Measurements from ENCODE around the gene BIRC5. TPM values are rescaled to one million over a fixed set of nuclear protein-coding genes. Genes with fewer than 3 reads are reported as not detected.

Gene BIRC5
- total RNA-seq, 2 experiments from 2014 or later = 100 to 107 TPM

- intact Hi-C loops (cut with DNase I, micrococcal nuclease) = no loop called here
- peaks cover 31% of the 10 kb centered on the region for H3K4me1 Mint-ChIP-seq
- H3K4me3 Mint-ChIP-seq = peak overlapping the region; percentile 78
- H3K27ac Mint-ChIP-seq = peak overlapping the region; percentile 53
- POLR2A ChIA-PET = no interaction called here
- peaks cover 46% of the 10 kb centered on the region for H3K36me3 Mint-ChIP-seq (ENCODE audit: low read depth)
- no peaks in the 10 kb centered on the region for H3K27me3 Mint-ChIP-seq
- DNase-seq (no peak), ATAC-seq (no peak)
- CTCF ChIA-PET = interaction anchor here (0.6 to 1.2 kb wide), 3 partner anchors 9 to 364 kb away, joined by 3 read pairs; no protein-coding TSS in a partner anchor
- no peaks in the 10 kb centered on the region for H3K9me3 Mint-ChIP-seq (ENCODE audit: low read depth)
Observed at GRCh38 chr17:78184868-78185267, 29.2 kb upstream of the BIRC5 start.

DNA sequence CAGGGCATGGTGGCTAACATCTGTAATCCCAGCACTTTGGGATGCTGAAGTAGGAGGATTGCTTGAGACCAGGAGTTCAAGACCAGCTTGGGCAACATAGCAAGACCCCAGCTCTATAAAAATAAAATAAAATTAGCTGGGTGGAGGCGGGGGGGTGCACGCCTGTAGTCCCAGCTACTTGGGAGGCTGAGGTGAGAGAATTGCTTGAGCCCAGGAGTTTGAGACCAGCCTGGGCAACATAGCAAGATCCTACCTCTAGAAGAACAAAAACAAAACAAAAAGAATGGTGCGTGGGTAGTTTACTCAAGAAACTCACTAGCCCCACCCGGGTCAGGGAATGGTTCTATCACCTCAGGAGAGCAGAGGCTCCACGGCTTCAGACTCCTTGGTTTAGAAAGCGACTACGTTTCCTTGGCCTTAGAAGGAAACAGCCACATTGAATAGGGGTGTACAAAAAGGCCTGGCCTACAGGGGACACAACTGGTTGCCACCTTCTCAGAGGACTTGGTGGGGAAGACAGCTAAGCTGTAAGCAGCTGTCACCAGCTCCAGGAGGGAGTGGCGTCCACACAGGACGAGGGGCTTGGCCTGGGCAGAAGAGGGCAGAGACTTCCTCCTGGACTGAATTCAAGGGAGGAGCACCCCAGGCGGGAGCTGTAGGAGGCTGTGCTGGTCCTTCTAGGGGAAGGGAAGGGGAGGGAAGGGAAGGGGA lies 27.9 kb upstream of the BIRC5 start:
- Mint-ChIP-seq H3K4me3 (peak overlapping the region; percentile 78), H3K27ac (peak overlapping the region; percentile 42), H3K27me3 (no peaks in the 10 kb centered on the region), H3K9me3 (ENCODE audit: low read depth) (no peaks in the 10 kb centered on the region), H3K36me3 (ENCODE audit: low read depth) (peaks cover 40% of the 10 kb centered on the region), H3K4me1 (peaks cover 29% of the 10 kb centered on the region)
- DNase-seq (peak; percentile 45), ATAC-seq (peak; percentile 12)
- CTCF ChIA-PET = interaction anchor here (0.6 to 3.2 kb wide), 5 partner anchors 10 to 951 kb away, joined by 3 to 21 read pairs (median 4); no protein-coding TSS in a partner anchor
- POLR2A ChIA-PET = interaction anchor here (0.6 to 1.2 kb wide), 5 partner anchors 10 to 579 kb away, joined by 3 to 5 read pairs (median 4); no protein-coding TSS in a partner anchor
- intact Hi-C loops (cut with DNase I, micrococcal nuclease) = loop anchor here (2.0 kb wide), 4 partner anchors 17 to 227 kb away; partner anchors contain the start of genes SOCS3 (in 1 of the 2), SYNGR2 (in 1 of the 2) and TNRC6C (in 1 of the 2)

DNA sequence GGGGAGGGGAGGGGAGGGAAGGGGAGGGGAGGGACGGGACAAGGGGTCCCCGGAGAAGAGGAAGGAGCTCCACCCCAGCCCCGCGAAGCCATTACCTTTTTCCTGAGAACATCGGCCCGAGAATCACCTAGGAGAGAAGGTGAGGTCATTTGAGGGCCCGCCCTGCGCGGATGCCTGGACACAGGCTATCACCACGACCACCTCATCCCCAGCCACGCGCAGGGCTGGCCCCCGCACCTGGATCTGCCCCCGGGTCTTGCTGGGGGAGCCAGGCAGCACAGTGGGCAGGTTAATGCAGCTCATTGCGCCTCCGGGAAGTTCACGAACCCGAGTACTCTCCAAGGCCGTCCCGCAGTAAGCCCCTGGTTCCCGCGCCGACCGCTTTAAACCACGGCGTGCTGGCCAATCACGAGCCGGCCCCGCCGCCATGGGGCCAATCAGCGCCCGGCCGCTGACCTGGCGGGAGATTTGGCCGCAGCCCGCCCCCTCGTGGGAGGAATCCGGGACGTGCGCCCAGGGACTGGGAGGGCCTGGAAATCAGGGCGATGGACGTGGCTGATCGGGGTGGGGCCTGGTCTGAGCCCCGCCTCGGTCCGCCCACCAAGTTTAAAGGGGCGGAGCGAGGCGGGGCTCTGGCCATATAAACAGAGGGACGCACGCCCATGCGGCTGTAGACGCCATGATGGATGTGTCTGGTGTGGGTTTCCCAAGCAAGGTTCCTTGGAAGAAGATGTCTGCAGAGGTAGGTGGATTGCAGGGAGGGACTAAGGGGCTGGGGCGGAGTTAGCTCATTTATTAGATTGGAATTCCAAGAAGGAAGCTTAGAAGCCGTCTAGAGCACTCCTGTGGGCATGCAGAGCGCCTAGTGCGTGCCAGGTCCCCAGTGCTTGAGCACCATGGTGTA lies 27.1 kb upstream of the BIRC5 start, which contains the start of the genes AFMID and TK1:
AFMID (plus strand) TSS at position 671 of the 904 bp plus-strand sequence; CDS start at position 680, 9 bp downstream.
TK1 (minus strand) TSS at position 361 of the 904 bp plus-strand sequence; CDS start at position 303, 58 bp downstream.
- H3K36me3 Mint-ChIP-seq (ENCODE audit: low read depth) = peaks cover 37% of the 10 kb centered on the region
- intact Hi-C loops (cut with DNase I, micrococcal nuclease) = loop anchor here (1.0 to 2.0 kb wide), 9 partner anchors 18 to 228 kb away; partner anchors contain the start of genes BIRC5 (in 2 of the 2), SYNGR2 (in 2 of the 2), SOCS3 (in 1 of the 2) and TNRC6C (in 1 of the 2)
- ChIA-PET CTCF (interaction anchor here (0.7 to 3.2 kb wide), 5 partner anchors 11 to 163 kb away, joined by 3 to 21 read pairs (median 4); no protein-coding TSS in a partner anchor), POLR2A (interaction anchor here (1.2 kb wide), 2 partner anchors 10 to 12 kb away, joined by 4 to 5 read pairs; no protein-coding TSS in a partner anchor)
- H3K4me1 Mint-ChIP-seq = peaks cover 26% of the 10 kb centered on the region
- no peaks in the 10 kb centered on the region for H3K27me3 Mint-ChIP-seq
- DNase-seq = peak; percentile 98
- H3K27ac Mint-ChIP-seq = peak within 1 kb of the TSS; percentile 73
- peak within 1 kb of the TSS; percentile 78 for H3K4me3 Mint-ChIP-seq
- ATAC-seq = peak; percentile 96
- no peaks in the 10 kb centered on the region for H3K9me3 Mint-ChIP-seq (ENCODE audit: low read depth)

DNA sequence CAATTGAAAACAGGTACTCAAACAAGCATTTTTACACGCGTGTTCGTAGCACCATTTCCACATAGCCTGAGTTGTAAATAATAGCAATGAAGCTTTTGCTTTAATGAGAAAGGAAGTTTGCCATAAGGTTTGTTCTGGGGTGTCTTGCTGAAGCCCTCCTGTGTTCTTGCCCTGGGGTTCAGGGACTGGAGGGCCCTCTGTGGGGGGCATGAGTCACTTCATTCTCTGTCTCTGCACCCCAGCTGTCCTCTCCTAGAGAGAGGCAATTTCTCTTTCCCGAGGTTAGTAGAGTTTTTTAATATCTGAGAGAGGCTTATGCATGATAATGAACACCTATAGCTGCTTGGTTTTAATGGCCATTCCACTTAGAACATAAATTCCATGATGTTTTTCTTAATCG lies 17.3 kb upstream of the BIRC5 start:
- intact Hi-C loops (cut with DNase I, micrococcal nuclease) = no loop called here
- POLR2A ChIA-PET = no interaction called here
- CTCF ChIA-PET = interaction anchor here (1.0 kb wide), 1 partner anchor 132 kb away, joined by 3 read pairs; no protein-coding TSS in a partner anchor
- H3K27me3 Mint-ChIP-seq = no peaks in the 10 kb centered on the region
- H3K36me3 Mint-ChIP-seq (ENCODE audit: low read depth) = peaks cover 15% of the 10 kb centered on the region
- H3K9me3 Mint-ChIP-seq (ENCODE audit: low read depth) = no peaks in the 10 kb centered on the region
- ATAC-seq = no peak
- peaks cover 5% of the 10 kb centered on the region for H3K4me1 Mint-ChIP-seq
- no peak overlapping the region for H3K4me3 Mint-ChIP-seq
- H3K27ac Mint-ChIP-seq = no peak overlapping the region
- no peak for DNase-seq

DNA sequence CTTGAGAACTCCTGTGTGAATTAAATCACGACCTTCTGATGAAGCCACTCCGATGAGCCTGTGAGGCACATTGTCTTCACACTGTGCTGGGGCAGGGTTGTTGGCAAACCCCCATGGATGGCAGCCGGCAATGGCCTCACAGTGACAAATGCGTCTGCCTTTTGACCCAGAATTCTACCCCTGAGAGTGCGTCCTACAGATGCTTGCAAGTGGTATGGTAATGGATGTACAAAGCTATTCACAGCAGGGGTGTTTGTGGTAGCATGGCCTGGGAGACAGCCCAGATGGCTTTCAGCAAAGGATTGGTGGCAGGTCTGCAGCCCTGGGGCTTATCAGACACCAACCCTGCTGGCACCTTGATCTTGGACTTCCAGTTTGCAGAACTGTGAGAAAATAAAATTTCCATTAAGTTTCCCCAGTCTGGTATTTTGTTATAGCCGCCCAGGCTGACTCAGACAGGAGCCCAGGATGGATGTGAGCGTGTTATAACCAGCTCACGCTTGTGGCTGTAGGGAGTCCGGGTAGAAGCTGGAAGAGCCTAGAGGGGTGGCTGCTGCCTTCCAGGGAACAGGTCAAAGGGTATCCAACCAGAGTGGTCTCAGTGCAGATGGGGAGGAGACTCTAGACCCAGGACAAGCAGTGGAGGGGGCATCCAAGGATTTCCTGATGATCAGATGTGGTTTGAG lies 16.8 kb upstream of the BIRC5 start:
- no peak overlapping the region for H3K4me3 Mint-ChIP-seq
- H3K4me1 Mint-ChIP-seq = peaks cover 5% of the 10 kb centered on the region
- no peaks in the 10 kb centered on the region for H3K9me3 Mint-ChIP-seq (ENCODE audit: low read depth)
- CTCF ChIA-PET = interaction anchor here (0.8 to 1.0 kb wide), 2 partner anchors 55 to 132 kb away, joined by 3 read pairs; no protein-coding TSS in a partner anchor
- ATAC-seq = no peak
- no peak for DNase-seq
- no peaks in the 10 kb centered on the region for H3K27me3 Mint-ChIP-seq
- POLR2A ChIA-PET = no interaction called here
- intact Hi-C loops (cut with DNase I, micrococcal nuclease) = no loop called here
- H3K27ac Mint-ChIP-seq = no peak overlapping the region
- H3K36me3 Mint-ChIP-seq (ENCODE audit: low read depth) = peaks cover 13% of the 10 kb centered on the region

GRCh38 chr17:78200451-78200850 lies 13.6 kb upstream of the BIRC5 start:
- ATAC-seq = no peak
- peaks cover 6% of the 10 kb centered on the region for H3K36me3 Mint-ChIP-seq (ENCODE audit: low read depth)
- POLR2A ChIA-PET = no interaction called here
- H3K27ac Mint-ChIP-seq = no peak overlapping the region
- no peak overlapping the region for H3K4me3 Mint-ChIP-seq
- no peak for DNase-seq
- intact Hi-C loops (cut with DNase I, micrococcal nuclease) = no loop called here
- CTCF ChIA-PET = interaction anchor here (0.9 kb wide), 1 partner anchor 505 kb away, joined by 3 read pairs; no protein-coding TSS in a partner anchor
- no peaks in the 10 kb centered on the region for H3K9me3 Mint-ChIP-seq (ENCODE audit: low read depth)
- no peaks in the 10 kb centered on the region for H3K27me3 Mint-ChIP-seq
- peaks cover 5% of the 10 kb centered on the region for H3K4me1 Mint-ChIP-seq

DNA sequence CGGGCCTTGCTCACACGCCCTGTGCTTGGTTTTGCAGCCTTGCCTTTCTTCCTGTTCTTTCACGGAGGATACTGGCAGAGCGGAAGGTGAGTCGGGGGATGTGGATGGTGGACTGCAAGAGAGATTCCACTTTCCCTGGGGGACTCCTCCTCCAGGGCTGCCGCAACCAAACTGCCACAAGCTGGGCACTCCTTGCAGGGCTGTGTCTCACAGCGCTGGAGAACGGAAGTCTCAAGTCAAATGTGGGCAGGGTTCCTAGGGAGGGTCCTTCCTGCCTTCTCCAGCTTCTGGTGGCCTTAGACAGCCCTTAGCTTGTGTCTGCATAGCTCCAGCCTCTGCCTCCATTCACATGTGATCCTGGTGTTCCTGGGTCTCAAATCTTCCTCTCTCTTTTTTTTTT lies 11.4 kb upstream of the BIRC5 start:
- Mint-ChIP-seq H3K9me3 (ENCODE audit: low read depth) (no peaks in the 10 kb centered on the region), H3K36me3 (ENCODE audit: low read depth) (peaks cover 5% of the 10 kb centered on the region), H3K27ac (no peak overlapping the region), H3K4me3 (no peak overlapping the region), H3K27me3 (no peaks in the 10 kb centered on the region), H3K4me1 (peaks cover 5% of the 10 kb centered on the region)
- CTCF ChIA-PET = interaction anchor here (0.9 to 1.6 kb wide), 2 partner anchors 14 to 49 kb away, joined by 4 to 5 read pairs; no protein-coding TSS in a partner anchor
- no peak for ATAC-seq
- POLR2A ChIA-PET = no interaction called here
- DNase-seq = no peak
- intact Hi-C loops (cut with DNase I, micrococcal nuclease) = no loop called here

DNA sequence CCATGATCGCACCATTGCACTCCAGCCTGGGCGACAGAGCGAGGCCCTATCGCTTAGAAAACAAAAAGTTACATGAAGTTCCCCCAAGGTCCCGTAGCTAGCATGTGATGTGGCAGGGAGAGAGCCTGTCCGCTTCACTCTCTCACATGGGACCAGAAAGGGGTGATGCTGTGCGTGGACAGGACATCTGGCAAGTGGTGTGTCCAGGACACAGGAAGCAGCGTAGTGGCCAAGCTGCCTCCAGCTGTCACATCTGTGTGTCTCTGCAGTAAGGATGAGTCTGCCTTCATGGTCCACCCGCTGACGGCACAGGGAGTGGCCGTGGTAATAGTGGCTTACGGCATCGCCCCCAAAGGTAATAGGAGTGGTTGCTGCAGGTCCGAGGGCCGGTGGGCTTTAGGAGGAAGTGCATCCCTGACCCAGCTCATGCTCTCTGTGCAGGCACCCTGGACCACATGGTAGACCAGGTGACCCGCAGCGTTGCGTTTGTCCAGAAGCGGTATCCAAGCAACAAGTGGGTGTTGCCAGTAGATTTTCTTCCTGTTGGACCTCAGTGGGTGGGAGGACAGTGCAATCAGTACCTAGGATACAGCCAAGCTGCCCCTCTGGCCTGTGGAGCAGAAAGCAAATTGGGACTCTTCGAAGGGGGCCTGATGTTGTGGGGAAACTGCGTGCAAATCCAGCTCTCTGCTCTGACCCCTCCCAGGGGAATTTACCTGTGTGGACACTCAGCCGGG lies 9.5 kb upstream of the BIRC5 start:
- ChIA-PET CTCF (interaction anchor here (0.9 kb wide), 1 partner anchor 11 kb away, joined by 3 read pairs; no protein-coding TSS in a partner anchor), POLR2A (no interaction called here)
- peaks cover 2% of the 10 kb centered on the region for H3K36me3 Mint-ChIP-seq (ENCODE audit: low read depth)
- intact Hi-C loops (cut with DNase I, micrococcal nuclease) = no loop called here
- no peak overlapping the region for H3K4me3 Mint-ChIP-seq
- no peaks in the 10 kb centered on the region for H3K9me3 Mint-ChIP-seq (ENCODE audit: low read depth)
- no peaks in the 10 kb centered on the region for H3K27me3 Mint-ChIP-seq
- H3K27ac Mint-ChIP-seq = no peak overlapping the region
- DNase-seq (no peak), ATAC-seq (no peak)
- H3K4me1 Mint-ChIP-seq = no peaks in the 10 kb centered on the region

GRCh38 chr17:78205124-78205775 lies 8.8 kb upstream of the BIRC5 start:
- DNase-seq (no peak), ATAC-seq (no peak)
- Mint-ChIP-seq H3K4me1 (no peaks in the 10 kb centered on the region), H3K27me3 (no peaks in the 10 kb centered on the region), H3K27ac (no peak overlapping the region), H3K4me3 (no peak overlapping the region), H3K36me3 (ENCODE audit: low read depth) (peaks cover 2% of the 10 kb centered on the region), H3K9me3 (ENCODE audit: low read depth) (no peaks in the 10 kb centered on the region)
- ChIA-PET CTCF (no interaction called here), POLR2A (no interaction called here)
- intact Hi-C loops (cut with DNase I, micrococcal nuclease) = no loop called here

DNA sequence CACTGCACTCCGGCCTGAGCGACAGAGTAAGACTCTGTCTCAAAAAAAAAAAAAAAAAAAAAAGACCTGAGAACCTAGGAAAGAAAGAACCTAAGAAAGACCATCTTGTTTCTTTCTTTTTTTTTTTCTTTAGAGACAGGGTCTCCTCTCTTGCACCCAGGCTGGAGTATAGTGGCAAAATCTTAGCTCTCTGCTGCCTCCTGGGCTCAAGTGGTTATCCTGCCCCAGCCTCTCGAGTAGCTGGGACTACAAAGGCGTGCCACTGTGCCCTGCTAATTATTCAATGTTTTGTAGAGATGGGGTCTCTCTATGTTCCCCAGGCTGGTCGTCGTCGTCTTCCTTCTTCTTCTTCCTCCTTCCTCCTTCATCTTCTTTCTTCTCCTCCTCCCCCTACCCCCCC lies 7.8 kb upstream of the BIRC5 start:
- H3K27ac Mint-ChIP-seq = no peak overlapping the region
- no peak for ATAC-seq
- peaks cover 2% of the 10 kb centered on the region for H3K36me3 Mint-ChIP-seq (ENCODE audit: low read depth)
- no peaks in the 10 kb centered on the region for H3K4me1 Mint-ChIP-seq
- H3K4me3 Mint-ChIP-seq = no peak overlapping the region
- no peak for DNase-seq
- ChIA-PET CTCF (interaction anchor here (0.9 kb wide), 1 partner anchor 121 kb away, joined by 3 read pairs; no protein-coding TSS in a partner anchor), POLR2A (no interaction called here)
- H3K9me3 Mint-ChIP-seq (ENCODE audit: low read depth) = no peaks in the 10 kb centered on the region
- intact Hi-C loops (cut with DNase I, micrococcal nuclease) = no loop called here
- no peaks in the 10 kb centered on the region for H3K27me3 Mint-ChIP-seq
